ENCODE data around the gene TRIM47. TPM values are rescaled to one million over a fixed set of nuclear protein-coding genes. Genes with fewer than 3 reads are reported as not detected.

Gene TRIM47
- total and polyA plus RNA-seq, 2 of the 13 experiments (the other 11 are each of a cell fraction or from before 2014, with no cell fraction given), result 33.5 to 82.0 TPM

DNA sequence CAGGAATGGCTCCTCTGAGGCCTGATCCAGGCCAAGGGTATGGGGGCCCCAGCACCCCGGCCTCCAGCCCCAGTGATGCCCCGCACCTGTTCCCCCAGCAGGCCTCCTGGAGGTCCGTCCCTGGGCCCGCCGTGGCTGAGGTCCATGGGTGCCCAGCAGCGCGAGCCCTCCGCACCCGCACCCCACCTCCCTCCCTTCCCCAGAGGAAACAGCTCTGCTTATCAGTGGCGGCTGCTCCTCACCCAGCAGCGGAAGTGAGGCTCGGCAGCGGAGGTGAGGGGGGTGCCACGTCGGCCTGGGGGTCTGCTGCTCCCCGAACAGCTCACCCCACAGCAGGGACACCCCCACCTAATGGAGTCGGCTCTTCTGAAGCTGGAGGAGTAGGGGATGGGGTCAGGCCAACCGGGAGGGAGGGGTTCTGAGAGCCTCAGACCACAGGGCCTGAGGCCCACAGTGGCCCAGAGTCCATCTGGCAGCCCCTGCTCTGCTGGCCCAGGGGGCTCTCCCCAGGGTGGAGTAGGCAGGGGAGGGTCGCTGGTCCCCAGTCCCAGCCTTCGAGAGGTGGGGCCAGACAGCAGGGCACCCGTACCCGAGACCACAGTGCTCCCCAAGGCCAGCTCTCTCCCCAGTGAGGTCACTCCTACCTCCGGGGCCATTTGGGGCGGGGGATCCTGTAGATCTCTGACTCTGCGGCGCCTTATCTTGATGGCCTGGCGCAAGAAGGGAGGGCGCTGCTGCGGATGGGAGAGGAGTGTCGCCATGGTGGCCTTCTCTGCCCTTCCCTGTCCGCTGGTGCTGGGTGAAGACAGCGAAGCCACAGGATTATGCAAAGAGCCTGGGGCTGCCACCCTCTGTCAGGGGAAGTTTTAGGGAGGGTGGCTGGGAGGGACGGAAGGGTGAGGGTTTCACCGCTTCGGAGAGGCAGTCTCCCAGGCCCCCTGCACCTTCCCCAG is 34.5 kb downstream of the TRIM47 start, which contains the start of gene UNC13D (continued):
- TF ChIP-seq NFE2L1 (CRISPR knock-in tag; IDR thresholded peaks at IDR 0.05; ENCODE audit: borderline replicate concordance) (peak; percentile 46; the same call in 1 of the 2 replicates), ZNF10 (CRISPR knock-in tag; IDR thresholded peaks at IDR 0.05; ENCODE audit: borderline replicate concordance, low read depth) (no peak), SALL2 (CRISPR knock-in tag; IDR thresholded peaks at IDR 0.05) (no peak; the same call in 1 of the 2 replicates), ZNF780A (CRISPR knock-in tag; IDR thresholded peaks at IDR 0.05) (no peak), ZNF546 (CRISPR knock-in tag; conservative IDR thresholded peaks at IDR 0.05) (peak; percentile 87), GABPB1 (CRISPR knock-in tag; IDR thresholded peaks at IDR 0.05) (peak; percentile 85), ARNT (IDR thresholded peaks at IDR 0.05) (no peak), ZNF737 (CRISPR knock-in tag; IDR thresholded peaks at IDR 0.05; ENCODE audit: borderline replicate concordance) (peak; percentile 9; the same call in 1 of the 2 replicates), ZNF775 (CRISPR knock-in tag; IDR thresholded peaks at IDR 0.05; ENCODE audit: borderline replicate concordance) (no peak), MLLT10 (CRISPR knock-in tag; IDR thresholded peaks at IDR 0.05) (no peak), ZNF878 (CRISPR knock-in tag; IDR thresholded peaks at IDR 0.05) (no peak), YEATS4 (CRISPR knock-in tag; IDR thresholded peaks at IDR 0.05; ENCODE audit: borderline replicate concordance) (peak; percentile 91), SCMH1 (CRISPR knock-in tag; IDR thresholded peaks at IDR 0.05; ENCODE audit: borderline replicate concordance) (no peak), DNMT3B (CRISPR knock-in tag; conservative IDR thresholded peaks at IDR 0.05) (peak; percentile 55; the same call in 1 of the 2 replicates), AGO1 (IDR thresholded peaks at IDR 0.05; ENCODE audit: low read depth, low read length, poor library complexity, severe bottlenecking) (no peak), ZNF329 (CRISPR knock-in tag; IDR thresholded peaks at IDR 0.05; ENCODE audit: low read depth) (no peak)
- TF ChIP-seq, protein P1, sequence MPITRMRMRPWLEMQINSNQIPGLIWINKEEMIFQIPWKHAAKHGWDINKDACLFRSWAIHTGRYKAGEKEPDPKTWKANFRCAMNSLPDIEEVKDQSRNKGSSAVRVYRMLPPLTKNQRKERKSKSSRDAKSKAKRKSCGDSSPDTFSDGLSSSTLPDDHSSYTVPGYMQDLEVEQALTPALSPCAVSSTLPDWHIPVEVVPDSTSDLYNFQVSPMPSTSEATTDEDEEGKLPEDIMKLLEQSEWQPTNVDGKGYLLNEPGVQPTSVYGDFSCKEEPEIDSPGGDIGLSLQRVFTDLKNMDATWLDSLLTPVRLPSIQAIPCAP (CRISPR knock-in tag; IDR thresholded peaks at IDR 0.05; ENCODE audit: low read depth), result no peak
- TF ChIP-seq, protein P2, sequence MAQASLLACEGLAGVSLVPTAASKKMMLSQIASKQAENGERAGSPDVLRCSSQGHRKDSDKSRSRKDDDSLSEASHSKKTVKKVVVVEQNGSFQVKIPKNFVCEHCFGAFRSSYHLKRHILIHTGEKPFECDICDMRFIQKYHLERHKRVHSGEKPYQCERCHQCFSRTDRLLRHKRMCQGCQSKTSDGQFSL (CRISPR knock-in tag; IDR thresholded peaks at IDR 0.05), result peak; percentile 79
- TF ChIP-seq, protein P3, sequence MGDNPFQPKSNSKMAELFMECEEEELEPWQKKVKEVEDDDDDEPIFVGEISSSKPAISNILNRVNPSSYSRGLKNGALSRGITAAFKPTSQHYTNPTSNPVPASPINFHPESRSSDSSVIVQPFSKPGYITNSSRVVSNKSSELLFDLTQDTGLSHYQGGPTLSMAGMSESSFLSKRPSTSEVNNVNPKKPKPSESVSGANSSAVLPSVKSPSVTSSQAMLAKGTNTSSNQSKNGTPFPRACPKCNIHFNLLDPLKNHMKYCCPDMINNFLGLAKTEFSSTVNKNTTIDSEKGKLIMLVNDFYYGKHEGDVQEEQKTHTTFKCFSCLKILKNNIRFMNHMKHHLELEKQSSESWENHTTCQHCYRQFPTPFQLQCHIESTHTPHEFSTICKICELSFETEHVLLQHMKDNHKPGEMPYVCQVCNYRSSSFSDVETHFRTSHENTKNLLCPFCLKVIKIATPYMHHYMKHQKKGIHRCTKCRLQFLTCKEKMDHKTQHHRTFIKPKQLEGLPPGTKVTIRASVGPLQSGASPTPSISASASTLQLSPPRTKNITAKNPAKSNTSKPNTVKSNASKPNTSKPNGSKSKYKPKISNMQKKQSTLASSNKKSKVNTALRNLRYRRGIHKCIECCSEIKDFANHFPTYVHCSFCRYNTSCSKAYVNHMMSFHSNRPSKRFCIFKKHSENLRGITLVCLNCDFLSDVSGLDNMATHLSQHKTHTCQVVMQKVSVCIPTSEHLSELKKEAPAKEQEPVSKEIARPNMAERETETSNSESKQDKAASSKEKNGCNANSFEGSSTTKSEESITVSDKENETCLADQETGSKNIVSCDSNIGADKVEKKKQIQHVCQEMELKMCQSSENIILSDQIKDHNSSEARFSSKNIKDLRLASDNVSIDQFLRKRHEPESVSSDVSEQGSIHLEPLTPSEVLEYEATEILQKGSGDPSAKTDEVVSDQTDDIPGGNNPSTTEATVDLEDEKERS (CRISPR knock-in tag; IDR thresholded peaks at IDR 0.05), result no peak
- TF ChIP-seq, protein P4, sequence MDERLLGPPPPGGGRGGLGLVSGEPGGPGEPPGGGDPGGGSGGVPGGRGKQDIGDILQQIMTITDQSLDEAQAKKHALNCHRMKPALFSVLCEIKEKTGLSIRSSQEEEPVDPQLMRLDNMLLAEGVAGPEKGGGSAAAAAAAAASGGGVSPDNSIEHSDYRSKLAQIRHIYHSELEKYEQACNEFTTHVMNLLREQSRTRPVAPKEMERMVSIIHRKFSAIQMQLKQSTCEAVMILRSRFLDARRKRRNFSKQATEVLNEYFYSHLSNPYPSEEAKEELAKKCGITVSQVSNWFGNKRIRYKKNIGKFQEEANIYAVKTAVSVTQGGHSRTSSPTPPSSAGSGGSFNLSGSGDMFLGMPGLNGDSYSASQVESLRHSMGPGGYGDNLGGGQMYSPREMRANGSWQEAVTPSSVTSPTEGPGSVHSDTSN (CRISPR knock-in tag; IDR thresholded peaks at IDR 0.05), result 0 out of 2 replicates have a peak, but pooled peaks have one; percentile 10
- TF ChIP-seq, protein P5, sequence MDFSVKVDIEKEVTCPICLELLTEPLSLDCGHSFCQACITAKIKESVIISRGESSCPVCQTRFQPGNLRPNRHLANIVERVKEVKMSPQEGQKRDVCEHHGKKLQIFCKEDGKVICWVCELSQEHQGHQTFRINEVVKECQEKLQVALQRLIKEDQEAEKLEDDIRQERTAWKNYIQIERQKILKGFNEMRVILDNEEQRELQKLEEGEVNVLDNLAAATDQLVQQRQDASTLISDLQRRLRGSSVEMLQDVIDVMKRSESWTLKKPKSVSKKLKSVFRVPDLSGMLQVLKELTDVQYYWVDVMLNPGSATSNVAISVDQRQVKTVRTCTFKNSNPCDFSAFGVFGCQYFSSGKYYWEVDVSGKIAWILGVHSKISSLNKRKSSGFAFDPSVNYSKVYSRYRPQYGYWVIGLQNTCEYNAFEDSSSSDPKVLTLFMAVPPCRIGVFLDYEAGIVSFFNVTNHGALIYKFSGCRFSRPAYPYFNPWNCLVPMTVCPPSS (IDR thresholded peaks at IDR 0.05), result no peak

Measured in HepG2 (cell line).